Esophagus squamous epithelium (tissue), 5 donors: ENCODE measurements around the gene INSYN2A. TPM values are rescaled to one million over a fixed set of nuclear protein-coding genes. Genes with fewer than 3 reads are reported as not detected.

ENCODE experiments used
- DNase-seq: peaks from one replicate; lab custom pipeline; 2025; lab: John Stamatoyannopoulos, UW
- H3K27ac ChIP-seq, 4 donors: fragments of 200-600 bp; sonication (generic); one replicate each; pipeline ENCODE4 v1.5.1; 2016 to 2019; ENCODE audit warnings: mild to moderate bottlenecking in 1 of 4
- H3K27me3 ChIP-seq, 4 donors: fragments of 200-600 bp; sonication (generic); 1 replicate in 3 of 4; 2 replicates in 1 of 4; pipeline versions ENCODE4 v1.5.1 to v1.6.0; 2017 to 2021; ENCODE audit warnings: antibody characterized with exemption in 1 of 4
- H3K36me3 ChIP-seq, 3 donors: fragments of 200-600 bp; sonication (generic); one replicate each; pipeline ENCODE4 v1.5.1; 2016 to 2019
- H3K4me1 ChIP-seq, 3 donors: fragments of 200-600 bp; sonication (generic); one replicate each; pipeline ENCODE4 v1.5.1; 2017 to 2019
- H3K4me3 ChIP-seq, 4 donors: fragments of 200-600 bp; sonication (generic); 1 replicate in 3 of 4; 2 replicates in 1 of 4; pipeline ENCODE4 v1.5.1; 2016 to 2019; ENCODE audit warnings: mild to moderate bottlenecking in 2 of 4, moderate library complexity in 1 of 4
- H3K9me3 ChIP-seq, 3 donors: fragments of 200-600 bp; sonication (generic); one replicate each; pipeline ENCODE4 v1.5.1; 2016 to 2019
- POLR2A ChIP-seq, 4 donors: fragments of 450-650 bp; IDR thresholded peaks; one replicate each; pipeline ENCODE4 v1.6.1; 2017; ENCODE audit warnings: antibody characterized with exemption in 4 of 4, mild to moderate bottlenecking in 4 of 4, moderate library complexity in 3 of 4
- WGBS, 2 donors: methylation state at CpG; one replicate each; pipeline ENCODE4 v1.1.5; 2018; 5-methylcytosine and 5-hydroxymethylcytosine counted together
- intact Hi-C: fragments of 100-400 bp; cut with DNase I; formaldehyde crosslinking; loops from one replicate; pipeline ENCODE4 v1.15.0; 2022
- total RNA-seq, 4 donors: library from RNA; depleted of rRNA; stranded (reverse); fragments of >200 nt; gene quantifications; one replicate each; pipeline ENCODE4 v1.1.0, GENCODE V29; 2016
- TF ChIP-seq, protein P1 (sequence below), 6 experiments: fragments of 450-650 bp in 4 of 6; fragments of 200-600 bp in 2 of 6; sonication (generic) in 2 of 6; IDR thresholded peaks; one replicate each; pipeline ENCODE4 v1.5.1; 2016 to 2019; ENCODE audit warnings: antibody characterized with exemption in 6 of 6, mild to moderate bottlenecking in 4 of 6, moderate library complexity in 4 of 6
- donor health status: DM: yes; HTN: yes; CAD: no.

The INSYN2A gene
- total RNA-seq, 4 donors from 2014 or later = 0.19 TPM; not detected in 3

DNA sequence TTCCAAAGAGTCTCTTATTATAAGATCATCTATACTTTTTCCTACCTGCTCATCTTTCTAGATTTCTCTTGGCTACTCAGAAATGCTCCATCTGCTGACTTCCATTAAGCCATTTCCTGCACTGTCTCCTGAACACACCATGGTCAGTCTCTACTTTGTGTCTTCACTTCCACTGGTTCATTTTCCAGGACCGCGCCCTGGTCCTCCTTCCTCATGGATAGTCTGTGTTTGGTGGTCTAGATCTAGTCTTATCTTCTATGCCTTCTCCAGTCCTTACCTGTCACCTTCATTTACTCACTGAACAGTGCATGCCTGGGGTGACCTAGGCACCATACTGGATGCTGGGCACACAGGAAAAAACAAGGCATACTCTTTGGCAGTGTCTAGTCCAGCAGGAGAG is 11.8 kb downstream of the INSYN2A start:
- 97 to 100% methylated on average over 2 of the region's 2 CpGs for WGBS, 2 donors
- no peaks in the 10 kb centered on the region for H3K36me3 ChIP-seq
- DNase-seq = no peak
- TF ChIP-seq POLR2A (IDR thresholded peaks at IDR 0.05) = no peak
- TF ChIP-seq, protein P1, sequence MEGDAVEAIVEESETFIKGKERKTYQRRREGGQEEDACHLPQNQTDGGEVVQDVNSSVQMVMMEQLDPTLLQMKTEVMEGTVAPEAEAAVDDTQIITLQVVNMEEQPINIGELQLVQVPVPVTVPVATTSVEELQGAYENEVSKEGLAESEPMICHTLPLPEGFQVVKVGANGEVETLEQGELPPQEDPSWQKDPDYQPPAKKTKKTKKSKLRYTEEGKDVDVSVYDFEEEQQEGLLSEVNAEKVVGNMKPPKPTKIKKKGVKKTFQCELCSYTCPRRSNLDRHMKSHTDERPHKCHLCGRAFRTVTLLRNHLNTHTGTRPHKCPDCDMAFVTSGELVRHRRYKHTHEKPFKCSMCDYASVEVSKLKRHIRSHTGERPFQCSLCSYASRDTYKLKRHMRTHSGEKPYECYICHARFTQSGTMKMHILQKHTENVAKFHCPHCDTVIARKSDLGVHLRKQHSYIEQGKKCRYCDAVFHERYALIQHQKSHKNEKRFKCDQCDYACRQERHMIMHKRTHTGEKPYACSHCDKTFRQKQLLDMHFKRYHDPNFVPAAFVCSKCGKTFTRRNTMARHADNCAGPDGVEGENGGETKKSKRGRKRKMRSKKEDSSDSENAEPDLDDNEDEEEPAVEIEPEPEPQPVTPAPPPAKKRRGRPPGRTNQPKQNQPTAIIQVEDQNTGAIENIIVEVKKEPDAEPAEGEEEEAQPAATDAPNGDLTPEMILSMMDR (IDR thresholded peaks at IDR 0.05) = no peak
- H3K27ac ChIP-seq = no peak overlapping the region
- no peak overlapping the region for H3K4me3 ChIP-seq
- H3K9me3 ChIP-seq = no peaks in the 10 kb centered on the region
- no peaks in the 10 kb centered on the region for H3K4me1 ChIP-seq
- intact Hi-C loops = no loop called here
- H3K27me3 ChIP-seq = no peaks in the 10 kb centered on the region

- peaks cover 0 to 16% (median 0%) of the 10 kb centered on the region in 3 donors for H3K36me3 ChIP-seq
- H3K27ac ChIP-seq = no peak overlapping the region
- no peaks in the 10 kb centered on the region for H3K9me3 ChIP-seq
- intact Hi-C loops = no loop called here
- WGBS, 2 donors = 75 to 87% methylated on average over 4 of the region's 4 CpGs
- H3K4me1 ChIP-seq = no peaks in the 10 kb centered on the region
- no peak for DNase-seq
- H3K4me3 ChIP-seq = no peak overlapping the region
- H3K27me3 ChIP-seq = no peaks in the 10 kb centered on the region
- TF ChIP-seq, protein P1 (IDR thresholded peaks at IDR 0.05) = no peak
- TF ChIP-seq POLR2A (IDR thresholded peaks at IDR 0.05) = no peak
Measured at GRCh38 chr10:127182161-127182560, 14.2 kb downstream of the INSYN2A start.

GRCh38 chr10:127179612-127180250 is 16.7 kb downstream of the INSYN2A start:
- Histone ChIP-seq H3K27ac (no peak overlapping the region), H3K36me3 (peaks cover 0 to 37% (median 0%) of the 10 kb centered on the region in 3 donors), H3K9me3 (no peaks in the 10 kb centered on the region), H3K27me3 (no peaks in the 10 kb centered on the region), H3K4me1 (no peaks in the 10 kb centered on the region), H3K4me3 (no peak overlapping the region)
- TF ChIP-seq POLR2A (IDR thresholded peaks at IDR 0.05) = no peak
- TF ChIP-seq, protein P1 (IDR thresholded peaks at IDR 0.05) = no peak
- intact Hi-C loops = no loop called here
- DNase-seq = no peak
- WGBS, 2 donors = 88 to 92% methylated on average over 5 to 6 of the region's 6 CpGs

- Histone ChIP-seq H3K27me3 (no peaks in the 10 kb centered on the region), H3K36me3 (peaks cover 0 to 50% (median 0%) of the 10 kb centered on the region in 3 donors), H3K9me3 (no peaks in the 10 kb centered on the region), H3K27ac (no peak overlapping the region), H3K4me1 (no peaks in the 10 kb centered on the region), H3K4me3 (no peak overlapping the region)
- TF ChIP-seq, protein P1 (IDR thresholded peaks at IDR 0.05) = no peak
- no peak for TF ChIP-seq POLR2A (IDR thresholded peaks at IDR 0.05)
- 92 to 94% methylated on average over 13 to 16 of the region's 16 CpGs for WGBS, 2 donors
- intact Hi-C loops = no loop called here
- DNase-seq = no peak
Measured at GRCh38 chr10:127176649-127177048, 19.7 kb downstream of the INSYN2A start.

- intact Hi-C loops = no loop called here
- peaks cover 0 to 52% (median 0%) of the 10 kb centered on the region in 3 donors for H3K36me3 ChIP-seq
- H3K27ac ChIP-seq = no peak overlapping the region
- TF ChIP-seq POLR2A (IDR thresholded peaks at IDR 0.05) = no peak
- TF ChIP-seq, protein P1 (IDR thresholded peaks at IDR 0.05) = no peak
- H3K4me1 ChIP-seq = no peaks in the 10 kb centered on the region
- H3K4me3 ChIP-seq = no peak overlapping the region
- WGBS, 2 donors = 92 to 96% methylated on average over 14 to 17 of the region's 40 CpGs
- no peaks in the 10 kb centered on the region for H3K27me3 ChIP-seq
- DNase-seq = no peak
- no peaks in the 10 kb centered on the region for H3K9me3 ChIP-seq
Measured at GRCh38 chr10:127175357-127176110, 20.9 kb downstream of the INSYN2A start.
